Measurements from ENCODE around the gene LRP4. TPM values are rescaled to one million over a fixed set of nuclear protein-coding genes. Genes with fewer than 3 reads are reported as not detected.
"Not testable (repeated sequence)": the region's sequence is repeated elsewhere in the genome, so short reads cannot be mapped to it uniquely, and the experiment has no call there.

Gene LRP4, protein sequence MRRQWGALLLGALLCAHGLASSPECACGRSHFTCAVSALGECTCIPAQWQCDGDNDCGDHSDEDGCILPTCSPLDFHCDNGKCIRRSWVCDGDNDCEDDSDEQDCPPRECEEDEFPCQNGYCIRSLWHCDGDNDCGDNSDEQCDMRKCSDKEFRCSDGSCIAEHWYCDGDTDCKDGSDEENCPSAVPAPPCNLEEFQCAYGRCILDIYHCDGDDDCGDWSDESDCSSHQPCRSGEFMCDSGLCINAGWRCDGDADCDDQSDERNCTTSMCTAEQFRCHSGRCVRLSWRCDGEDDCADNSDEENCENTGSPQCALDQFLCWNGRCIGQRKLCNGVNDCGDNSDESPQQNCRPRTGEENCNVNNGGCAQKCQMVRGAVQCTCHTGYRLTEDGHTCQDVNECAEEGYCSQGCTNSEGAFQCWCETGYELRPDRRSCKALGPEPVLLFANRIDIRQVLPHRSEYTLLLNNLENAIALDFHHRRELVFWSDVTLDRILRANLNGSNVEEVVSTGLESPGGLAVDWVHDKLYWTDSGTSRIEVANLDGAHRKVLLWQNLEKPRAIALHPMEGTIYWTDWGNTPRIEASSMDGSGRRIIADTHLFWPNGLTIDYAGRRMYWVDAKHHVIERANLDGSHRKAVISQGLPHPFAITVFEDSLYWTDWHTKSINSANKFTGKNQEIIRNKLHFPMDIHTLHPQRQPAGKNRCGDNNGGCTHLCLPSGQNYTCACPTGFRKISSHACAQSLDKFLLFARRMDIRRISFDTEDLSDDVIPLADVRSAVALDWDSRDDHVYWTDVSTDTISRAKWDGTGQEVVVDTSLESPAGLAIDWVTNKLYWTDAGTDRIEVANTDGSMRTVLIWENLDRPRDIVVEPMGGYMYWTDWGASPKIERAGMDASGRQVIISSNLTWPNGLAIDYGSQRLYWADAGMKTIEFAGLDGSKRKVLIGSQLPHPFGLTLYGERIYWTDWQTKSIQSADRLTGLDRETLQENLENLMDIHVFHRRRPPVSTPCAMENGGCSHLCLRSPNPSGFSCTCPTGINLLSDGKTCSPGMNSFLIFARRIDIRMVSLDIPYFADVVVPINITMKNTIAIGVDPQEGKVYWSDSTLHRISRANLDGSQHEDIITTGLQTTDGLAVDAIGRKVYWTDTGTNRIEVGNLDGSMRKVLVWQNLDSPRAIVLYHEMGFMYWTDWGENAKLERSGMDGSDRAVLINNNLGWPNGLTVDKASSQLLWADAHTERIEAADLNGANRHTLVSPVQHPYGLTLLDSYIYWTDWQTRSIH (N-terminal part only)
- total RNA-seq = under 1 TPM; 0.02 to 0.15 TPM

GRCh38 chr11:46918083-46918787, at the start of gene LRP4:
Gene LRP4 (minus strand): TSS chr11:46918550. CDS start chr11:46918379, 171 bp downstream.
- H3K9me3 Mint-ChIP-seq = no peaks in the 10 kb centered on the region
- ChIA-PET CTCF (no interaction called here), POLR2A (no interaction called here)
- no peak within 1 kb of the TSS for H3K27ac Mint-ChIP-seq
- peak; percentile 18 for DNase-seq
- peaks cover 58% of the 10 kb centered on the region for H3K27me3 Mint-ChIP-seq
- H3K4me1 Mint-ChIP-seq = peaks cover 30% of the 10 kb centered on the region
- H3K36me3 Mint-ChIP-seq (ENCODE audit: low read depth) = no peaks in the 10 kb centered on the region
- H3K4me3 Mint-ChIP-seq = peak within 1 kb of the TSS; percentile 62

DNA sequence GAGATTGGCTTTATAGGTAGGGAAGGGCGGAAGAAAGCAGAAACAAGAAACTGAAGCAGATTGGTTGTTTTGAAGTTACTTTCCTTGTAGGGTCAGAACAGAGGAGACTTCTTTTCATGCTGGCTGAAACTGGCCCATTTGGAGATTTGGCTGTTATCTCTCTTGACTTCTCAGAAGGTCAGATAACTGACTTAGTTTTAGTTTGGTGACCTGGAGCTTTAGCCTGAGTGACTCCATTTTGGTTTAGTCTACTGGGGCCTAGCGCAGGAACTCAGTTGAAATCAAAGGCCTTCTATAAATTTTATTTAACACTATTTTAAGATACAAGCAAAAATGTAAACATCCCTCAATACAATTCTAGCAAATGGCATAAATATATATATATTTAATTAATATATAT, 49.6 kb upstream of the LRP4 start:
- H3K9me3 Mint-ChIP-seq = no peaks in the 10 kb centered on the region
- CTCF ChIA-PET = no interaction called here
- no peak for DNase-seq
- H3K27me3 Mint-ChIP-seq = no peaks in the 10 kb centered on the region
- H3K36me3 Mint-ChIP-seq (ENCODE audit: low read depth) = no peaks in the 10 kb centered on the region
- H3K27ac Mint-ChIP-seq = no peak overlapping the region
- POLR2A ChIA-PET = no interaction called here
- no peak overlapping the region for H3K4me3 Mint-ChIP-seq
- no peaks in the 10 kb centered on the region for H3K4me1 Mint-ChIP-seq

- Mint-ChIP-seq H3K27me3 (no peaks in the 10 kb centered on the region), H3K27ac (no peak overlapping the region), H3K4me3 (no peak overlapping the region), H3K36me3 (ENCODE audit: low read depth) (peaks cover 3% of the 10 kb centered on the region), H3K4me1 (no peaks in the 10 kb centered on the region), H3K9me3 (peaks cover under 1% of the 10 kb centered on the region)
- no peak for DNase-seq
- ChIA-PET CTCF (no interaction called here), POLR2A (no interaction called here)
Observed at GRCh38 chr11:46966773-46967172, 48.4 kb upstream of the LRP4 start.

DNA sequence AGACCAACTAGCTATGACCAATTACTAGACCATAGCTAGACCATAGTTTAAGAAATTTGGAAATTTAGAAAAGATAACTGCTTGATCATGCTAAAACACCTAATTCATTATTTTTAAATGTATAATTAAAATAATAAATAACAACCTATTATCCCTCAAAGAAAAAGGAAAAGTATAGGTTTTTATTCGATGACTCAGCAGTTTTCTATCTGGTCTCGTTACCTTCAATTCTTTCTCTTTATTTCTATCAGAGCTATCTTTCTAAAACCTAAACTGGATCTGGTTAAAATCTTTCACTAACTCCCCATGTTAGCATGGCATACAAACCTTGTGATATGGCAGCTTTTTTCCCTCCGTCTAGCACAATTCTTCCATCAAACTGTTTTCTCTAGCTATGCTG, 45.5 kb upstream of the LRP4 start:
- POLR2A ChIA-PET = no interaction called here
- Mint-ChIP-seq H3K27ac (no peak overlapping the region), H3K4me3 (no peak overlapping the region), H3K4me1 (no peaks in the 10 kb centered on the region), H3K27me3 (no peaks in the 10 kb centered on the region), H3K9me3 (peaks cover 7% of the 10 kb centered on the region), H3K36me3 (ENCODE audit: low read depth) (peaks cover 17% of the 10 kb centered on the region)
- CTCF ChIA-PET = interaction anchor here (0.6 to 1.3 kb wide), 5 partner anchors 10 to 969 kb away, joined by 3 to 4 read pairs (median 3); partner anchors contain the start of genes CSTPP1 and MYBPC3
- DNase-seq = no peak

GRCh38 chr11:46961886-46962285, 43.5 kb upstream of the LRP4 start:
- CTCF ChIA-PET, H3K27me3 Mint-ChIP-seq, H3K9me3 Mint-ChIP-seq, DNase-seq, H3K4me1 Mint-ChIP-seq, POLR2A ChIA-PET, H3K4me3 Mint-ChIP-seq, H3K27ac Mint-ChIP-seq: not testable (repeated sequence)
- peaks cover 17% of the 10 kb centered on the region for H3K36me3 Mint-ChIP-seq (ENCODE audit: low read depth)

GRCh38 chr11:46961041-46961440, 42.7 kb upstream of the LRP4 start:
- ChIA-PET CTCF (interaction anchor here (0.5 kb wide), 1 partner anchor 181 kb away, joined by 3 read pairs; no protein-coding TSS in a partner anchor), POLR2A (no interaction called here)
- no peak overlapping the region for H3K4me3 Mint-ChIP-seq
- H3K36me3 Mint-ChIP-seq (ENCODE audit: low read depth) = peaks cover 17% of the 10 kb centered on the region
- no peaks in the 10 kb centered on the region for H3K4me1 Mint-ChIP-seq
- H3K27ac Mint-ChIP-seq = no peak overlapping the region
- no peak for DNase-seq
- peaks cover 7% of the 10 kb centered on the region for H3K9me3 Mint-ChIP-seq
- H3K27me3 Mint-ChIP-seq = no peaks in the 10 kb centered on the region

DNA sequence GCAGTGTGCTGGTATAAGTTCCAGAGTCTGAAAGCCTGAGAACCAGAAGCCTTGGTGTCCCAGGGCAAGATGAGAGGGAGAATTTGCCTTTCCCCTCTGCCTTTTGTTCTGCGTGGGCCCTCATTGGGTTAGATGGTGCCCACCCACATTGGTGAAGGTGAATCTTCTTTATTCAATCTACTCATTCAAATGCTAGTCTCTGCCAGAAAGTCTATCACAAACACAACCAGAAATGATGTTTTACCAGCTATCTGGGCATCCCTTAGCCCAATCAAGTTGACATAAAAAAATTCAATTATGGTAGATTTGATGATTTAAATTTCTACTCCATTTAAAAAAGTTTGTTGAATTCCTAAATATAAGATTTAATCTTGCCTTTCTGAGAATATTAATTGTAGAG, 40.4 kb upstream of the LRP4 start:
- H3K27ac Mint-ChIP-seq = no peak overlapping the region
- ChIA-PET CTCF (no interaction called here), POLR2A (no interaction called here)
- H3K9me3 Mint-ChIP-seq = peaks cover 7% of the 10 kb centered on the region
- no peaks in the 10 kb centered on the region for H3K27me3 Mint-ChIP-seq
- no peak for DNase-seq
- H3K4me3 Mint-ChIP-seq = no peak overlapping the region
- no peaks in the 10 kb centered on the region for H3K4me1 Mint-ChIP-seq
- peaks cover 17% of the 10 kb centered on the region for H3K36me3 Mint-ChIP-seq (ENCODE audit: low read depth)

- CTCF ChIA-PET = interaction anchor here (1.8 kb wide), 1 partner anchor 8 kb away, joined by 3 read pairs; no protein-coding TSS in a partner anchor
- POLR2A ChIA-PET = no interaction called here
- H3K9me3 Mint-ChIP-seq = no peaks in the 10 kb centered on the region
- H3K4me1 Mint-ChIP-seq = peaks cover 16% of the 10 kb centered on the region
- H3K4me3 Mint-ChIP-seq = no peak overlapping the region
- no peak overlapping the region for H3K27ac Mint-ChIP-seq
- DNase-seq = no peak
- H3K27me3 Mint-ChIP-seq = no peaks in the 10 kb centered on the region
- peaks cover 3% of the 10 kb centered on the region for H3K36me3 Mint-ChIP-seq (ENCODE audit: low read depth)
Observed at GRCh38 chr11:46953093-46953492, 34.7 kb upstream of the LRP4 start.

GRCh38 chr11:46952553-46952952, 34.2 kb upstream of the LRP4 start:
- no peaks in the 10 kb centered on the region for H3K27me3 Mint-ChIP-seq
- ChIA-PET CTCF (interaction anchor here (1.8 kb wide), 1 partner anchor 7 kb away, joined by 3 read pairs; no protein-coding TSS in a partner anchor), POLR2A (interaction anchor here (0.5 kb wide), 1 partner anchor 201 kb away, joined by 7 read pairs; no protein-coding TSS in a partner anchor)
- peaks cover 16% of the 10 kb centered on the region for H3K4me1 Mint-ChIP-seq
- H3K36me3 Mint-ChIP-seq (ENCODE audit: low read depth) = peaks cover 3% of the 10 kb centered on the region
- H3K27ac Mint-ChIP-seq = peak overlapping the region; percentile 26
- no peaks in the 10 kb centered on the region for H3K9me3 Mint-ChIP-seq
- no peak for DNase-seq
- no peak overlapping the region for H3K4me3 Mint-ChIP-seq

DNA sequence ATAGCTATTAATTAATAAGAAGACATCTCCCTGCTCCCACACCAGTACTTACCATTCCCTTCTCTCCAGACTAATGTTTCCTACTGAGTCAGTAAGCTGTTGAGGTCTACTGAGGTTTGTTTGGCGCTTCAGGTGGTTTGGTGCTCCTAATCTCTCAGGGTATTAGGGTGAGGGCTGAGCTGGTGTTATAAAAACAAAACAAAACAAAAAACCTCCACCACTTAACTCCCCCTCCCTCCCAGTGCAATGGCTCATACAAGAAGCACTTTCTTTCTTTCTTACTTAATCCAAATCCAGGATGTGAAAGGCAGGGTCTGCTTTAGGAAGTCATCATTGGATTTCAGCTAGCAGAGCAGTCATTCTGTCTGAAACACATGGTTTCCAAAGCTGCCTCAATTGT, 33.5 kb upstream of the LRP4 start:
- Mint-ChIP-seq H3K27ac (no peak overlapping the region), H3K4me1 (peaks cover 16% of the 10 kb centered on the region), H3K36me3 (ENCODE audit: low read depth) (peaks cover 3% of the 10 kb centered on the region), H3K27me3 (no peaks in the 10 kb centered on the region), H3K4me3 (no peak overlapping the region), H3K9me3 (no peaks in the 10 kb centered on the region)
- ChIA-PET CTCF (interaction anchor here (0.8 to 1.8 kb wide), 3 partner anchors 12 to 48 kb away, joined by 3 to 5 read pairs (median 4); partner anchors contain the start of gene CSTPP1), POLR2A (interaction anchor here (0.6 kb wide), 1 partner anchor 15 kb away, joined by 5 read pairs; the partner anchor contains the start of gene CSTPP1)
- no peak for DNase-seq

GRCh38 chr11:46949297-46949696, 30.9 kb upstream of the LRP4 start:
- ChIA-PET CTCF (no interaction called here), POLR2A (no interaction called here)
- no peak for DNase-seq
- Mint-ChIP-seq H3K4me3 (no peak overlapping the region), H3K27me3 (no peaks in the 10 kb centered on the region), H3K36me3 (ENCODE audit: low read depth) (peaks cover 3% of the 10 kb centered on the region), H3K27ac (no peak overlapping the region), H3K4me1 (peaks cover 16% of the 10 kb centered on the region), H3K9me3 (no peaks in the 10 kb centered on the region)
